Muscle of back (tissue), 11 donors: ENCODE data around the gene PLEKHA1. TPM values are rescaled to one million over a fixed set of nuclear protein-coding genes. Genes with fewer than 3 reads are reported as not detected.
A peak's percentile ranks its signal among the peaks of the same experiment; 100 is the strongest.

Experiments used
- DNase-seq, 3 donors: peaks; one replicate each; pipeline versions ENCODE4 v3.0.0 to v3.0.0-alpha.2; 2013
- polyA plus RNA-seq, 10 donors: library from polyadenylated mRNA; unstranded; fragments of 120-200 nt; gene quantifications; one replicate each; pipeline ENCODE4 v1.2.1, GENCODE V29; 2013; ENCODE audit not compliant: insufficient read length in 10 of 10

Gene PLEKHA1
- polyA plus RNA-seq, 10 donors: 32.6 to 46.7 (median 34.4) TPM

- no peak for DNase-seq
Observed at GRCh38 chr10:122376364-122376961, 2.0 kb downstream of the PLEKHA1 start.

DNA sequence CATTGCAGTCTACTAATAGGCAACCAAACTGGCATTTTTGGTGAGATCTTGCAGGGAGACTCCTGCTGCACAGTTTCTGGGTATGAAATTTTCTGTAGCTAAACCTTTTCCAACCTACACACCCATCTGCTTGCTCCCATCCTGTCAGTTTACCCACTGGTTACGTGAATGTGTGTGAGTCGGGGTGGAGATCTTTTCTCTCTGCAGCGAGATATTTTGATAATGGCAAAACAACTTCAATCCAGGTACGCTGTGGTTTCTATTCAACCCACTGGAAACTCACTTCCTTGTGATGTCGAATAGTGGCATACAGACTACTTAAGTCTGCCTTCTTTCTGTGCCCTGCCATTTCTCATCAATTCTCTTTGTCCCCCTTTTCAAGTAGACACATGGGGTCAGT lies 4.5 kb downstream of the PLEKHA1 start:
- DNase-seq: no peak

DNA sequence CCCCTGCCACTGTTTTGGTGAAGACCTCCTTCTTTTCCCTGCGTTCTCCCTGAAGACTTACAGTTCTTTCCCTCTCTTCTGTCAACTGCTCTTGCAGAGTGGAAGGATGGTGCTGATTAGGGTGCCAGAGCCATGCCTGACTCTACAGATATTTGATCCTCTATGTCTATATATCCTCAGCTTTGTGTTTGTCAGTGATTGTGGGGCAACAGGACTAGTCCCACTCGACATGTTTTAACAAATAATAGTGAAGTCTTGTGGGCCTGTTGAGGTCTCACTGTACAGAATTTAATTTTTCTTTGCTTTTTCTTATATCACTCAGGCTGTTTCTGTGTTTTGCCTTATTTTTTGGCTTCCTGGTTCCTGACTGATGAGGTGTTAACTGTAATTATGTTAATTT lies 5.0 kb downstream of the PLEKHA1 start:
- DNase-seq: no peak

DNA sequence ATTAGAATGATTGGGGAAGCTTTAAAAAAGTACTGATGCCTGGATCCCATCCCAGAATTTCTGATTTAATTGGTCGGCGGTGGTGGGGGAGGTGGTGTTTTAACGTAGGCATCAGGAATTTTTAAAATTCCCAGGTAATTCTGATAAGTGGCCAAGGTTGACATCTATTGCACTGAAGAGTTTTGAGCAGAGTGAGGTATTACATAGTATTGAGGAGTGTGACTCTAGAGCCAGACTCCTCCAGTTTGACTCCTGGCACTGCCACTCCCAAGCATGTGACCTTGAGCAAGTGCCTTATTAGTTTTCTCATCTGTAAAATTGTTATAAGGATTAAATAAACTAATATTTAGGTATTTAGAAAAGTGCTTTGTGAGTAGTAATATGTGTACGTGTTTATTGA lies 6.2 kb downstream of the PLEKHA1 start:
- DNase-seq: no peak

DNA sequence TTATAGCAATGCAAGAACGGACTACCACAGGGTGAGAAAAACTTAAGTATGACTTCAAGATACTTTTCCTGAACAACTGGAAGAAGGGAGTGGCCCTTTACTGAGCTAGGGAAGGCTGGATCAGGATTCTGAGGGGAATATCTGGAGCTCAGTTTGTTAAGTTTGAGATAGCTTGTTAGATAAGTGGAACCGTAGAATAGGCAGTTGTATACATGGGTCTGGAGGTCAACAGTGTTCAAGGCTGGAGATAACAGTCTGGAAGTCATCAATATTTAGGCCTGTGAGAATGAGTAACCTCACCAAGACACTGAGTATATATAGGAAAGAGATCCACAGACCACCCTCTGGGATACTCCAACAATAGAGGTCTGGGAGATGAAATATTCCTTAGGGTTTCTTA lies 7.2 kb downstream of the PLEKHA1 start:
- DNase-seq: no peak

DNA sequence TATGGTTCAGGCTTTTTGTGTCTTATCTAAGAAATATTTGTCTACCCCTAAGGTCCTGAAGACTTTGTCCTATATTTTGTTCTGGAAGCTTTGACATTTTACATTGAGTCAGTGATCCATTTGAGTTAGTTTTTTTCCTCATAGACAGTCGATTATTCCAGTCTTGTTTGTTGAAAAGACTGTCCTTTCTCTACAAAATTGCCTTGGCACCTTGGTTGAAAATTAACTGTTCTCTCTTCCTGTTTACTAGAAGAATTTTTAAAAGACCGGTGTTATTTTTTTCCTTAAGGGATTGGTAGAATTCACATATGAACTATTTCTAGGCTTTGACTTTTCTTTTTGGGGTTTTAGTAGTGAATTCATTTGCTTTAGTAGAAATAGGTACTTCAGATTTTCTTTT lies 12.0 kb downstream of the PLEKHA1 start:
- DNase-seq: no peak

DNA sequence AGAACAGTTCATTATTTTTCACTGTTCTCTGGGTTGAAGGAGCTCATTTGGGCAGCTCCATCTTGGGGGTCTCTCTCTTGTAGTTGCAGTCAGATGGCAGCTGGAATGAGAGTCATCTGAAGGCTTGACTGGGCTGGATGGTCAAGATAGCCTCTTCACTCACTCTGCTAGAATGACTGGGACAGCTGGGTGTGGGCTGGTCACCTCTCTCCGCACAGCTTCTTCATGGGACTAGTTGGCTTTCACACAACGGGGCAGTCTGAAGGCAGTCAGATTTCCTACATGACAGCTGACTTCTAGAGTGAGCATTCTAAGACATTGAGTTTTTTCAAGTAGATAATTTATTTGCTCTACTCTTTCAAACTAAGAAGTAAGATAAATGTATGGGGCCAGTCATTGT lies 13.1 kb downstream of the PLEKHA1 start:
- DNase-seq: no peak

DNA sequence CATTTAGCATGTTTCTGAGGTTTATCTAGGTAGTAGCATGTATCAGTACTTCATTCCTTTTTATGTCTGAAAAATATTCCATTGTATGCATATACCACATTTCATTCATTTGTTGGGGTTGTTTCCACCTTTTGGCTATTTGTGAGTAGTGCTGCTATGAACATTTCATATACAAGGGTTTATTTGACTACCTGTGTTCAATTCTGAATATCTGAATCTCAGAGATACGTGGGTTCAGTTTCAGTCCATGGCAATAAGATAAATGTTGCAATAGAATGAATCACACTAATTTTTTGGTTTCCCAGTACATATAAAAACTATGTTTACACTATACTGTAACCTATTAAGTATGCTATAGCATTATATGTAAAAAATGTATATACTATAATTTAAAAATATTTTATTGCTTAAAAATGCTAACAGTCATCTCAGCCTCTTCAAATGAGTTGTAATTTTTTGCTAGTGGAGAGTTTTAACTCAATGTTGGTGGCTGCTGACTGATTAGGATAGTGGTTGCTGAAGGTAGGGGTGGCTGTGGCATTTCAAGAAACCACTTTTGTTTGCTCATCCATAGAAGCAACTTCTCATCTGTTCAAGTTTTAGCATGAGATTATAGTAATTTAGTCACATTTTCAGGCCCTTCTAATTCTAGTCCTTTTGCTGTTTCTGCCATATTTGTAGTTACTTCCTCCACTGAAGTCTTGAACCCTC lies 13.9 kb downstream of the PLEKHA1 start:
- no peak for DNase-seq

DNA sequence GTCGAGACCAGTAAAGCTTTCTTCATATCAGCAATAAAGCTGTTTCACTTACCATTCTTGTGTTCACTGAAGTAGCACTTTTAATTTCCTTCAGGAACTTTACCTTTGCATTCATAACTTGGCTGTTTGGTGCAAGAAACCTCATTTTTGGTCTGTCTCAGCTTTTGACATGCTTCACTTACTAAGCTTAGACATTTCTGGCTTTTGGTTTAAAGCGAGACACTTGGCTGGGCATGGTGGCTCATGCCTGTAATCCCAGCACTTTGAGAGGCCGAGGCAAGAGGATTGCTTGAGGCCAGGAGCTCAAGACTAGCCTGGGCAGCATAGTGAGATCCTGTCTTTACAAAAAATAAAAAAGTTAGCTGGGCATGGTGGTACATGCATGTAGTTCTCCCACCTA lies 15.8 kb downstream of the PLEKHA1 start:
- DNase-seq: no peak

DNA sequence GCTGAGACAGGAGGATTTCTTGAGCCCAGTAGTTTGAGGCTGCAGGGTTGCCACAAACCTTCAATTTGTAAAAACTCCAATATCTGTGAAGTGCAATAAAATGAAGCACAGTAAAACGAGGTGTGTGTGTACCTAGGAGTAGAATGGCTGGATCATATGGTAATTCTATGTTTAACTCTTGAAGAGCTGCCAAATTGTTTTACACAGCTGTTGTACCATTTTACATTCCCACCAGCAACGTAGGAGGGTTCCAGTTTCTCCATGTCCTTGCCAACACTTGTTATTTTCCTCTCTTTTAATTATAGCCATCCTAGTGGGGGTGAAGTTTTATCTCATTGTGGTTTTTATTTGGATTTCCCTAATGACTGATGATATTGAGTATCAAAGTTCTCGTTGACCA lies 16.2 kb downstream of the PLEKHA1 start:
- no peak for DNase-seq

DNA sequence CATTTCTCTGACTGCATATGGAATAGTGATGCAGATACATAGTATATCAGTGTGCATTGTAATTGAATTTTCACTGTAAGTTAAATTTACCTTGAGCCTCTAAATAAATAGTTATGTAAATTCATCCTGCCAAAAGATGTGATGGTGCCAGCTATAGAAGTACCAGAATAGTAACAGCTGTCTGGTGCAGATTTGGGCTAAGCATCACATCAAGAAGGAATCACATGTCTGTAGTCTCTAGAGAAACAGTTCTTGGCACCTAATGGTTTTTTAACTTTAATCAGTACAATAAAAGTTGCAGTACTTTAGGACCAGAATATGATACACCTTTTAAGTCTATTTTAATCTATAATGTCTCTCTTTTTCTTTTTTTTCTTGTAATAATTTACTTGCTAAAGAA lies 17.4 kb downstream of the PLEKHA1 start:
- DNase-seq: peak in 1 of 3 donors; percentile 16

DNA sequence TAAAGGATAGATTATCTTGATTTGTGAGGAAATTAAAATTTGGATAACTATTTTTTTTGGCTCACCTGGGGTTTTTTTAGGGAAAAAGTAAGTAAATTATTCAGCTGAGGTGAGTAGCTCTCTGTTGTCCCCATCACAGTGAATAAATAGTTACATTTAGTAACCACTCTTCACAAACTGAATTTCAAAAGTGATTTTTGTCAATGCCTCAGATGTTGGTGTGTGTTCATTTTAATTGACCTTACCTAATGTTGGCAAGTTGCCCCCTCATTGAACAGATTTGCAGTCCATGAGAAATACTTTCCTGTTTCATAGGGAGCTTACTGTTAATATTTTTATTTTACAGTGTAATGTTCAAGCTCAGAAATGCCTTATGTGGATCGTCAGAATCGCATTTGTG lies 18.3 kb downstream of the PLEKHA1 start:
- DNase-seq: no peak

GRCh38 chr10:122393288-122393687 lies 18.8 kb downstream of the PLEKHA1 start:
- DNase-seq: no peak

- DNase-seq: no peak
Observed at GRCh38 chr10:122402548-122403131, 28.1 kb downstream of the PLEKHA1 start.

- no peak for DNase-seq
Observed at GRCh38 chr10:122404576-122404975, 30.1 kb downstream of the PLEKHA1 start.

DNA sequence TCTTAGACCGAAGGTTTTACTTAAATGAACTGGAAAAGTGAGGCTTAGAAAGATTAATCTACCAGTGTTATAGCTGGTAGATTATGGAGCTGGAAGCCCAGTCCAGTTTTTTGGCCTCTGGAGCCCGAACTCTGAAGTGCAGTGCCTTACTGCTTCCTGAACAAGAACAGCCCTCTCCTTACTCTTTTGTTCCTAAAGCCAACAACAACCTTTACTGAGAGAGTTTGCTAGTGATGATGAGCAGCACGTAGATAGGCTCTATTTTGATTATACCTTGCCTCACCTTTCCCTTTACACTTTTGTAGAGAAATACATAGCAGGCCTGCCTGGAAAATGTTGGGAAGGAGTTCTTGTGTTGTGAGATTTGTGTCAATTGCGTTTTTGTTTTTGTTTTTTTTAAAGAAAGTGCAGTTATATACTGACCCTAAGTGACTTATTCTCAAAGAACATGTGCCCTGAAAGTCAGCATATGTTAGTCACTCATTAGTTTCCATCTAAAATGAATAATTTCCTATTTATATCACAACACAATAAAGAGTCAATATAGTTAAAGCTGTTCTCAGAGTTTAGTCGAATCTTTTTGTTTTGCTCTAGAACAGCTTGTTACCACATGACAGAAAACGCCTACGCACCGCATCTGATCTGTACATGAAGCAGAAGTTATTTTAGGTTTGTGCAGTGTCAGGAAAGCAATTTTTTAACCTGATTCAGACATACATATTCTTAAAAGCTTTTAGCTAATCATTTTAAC lies 33.0 kb downstream of the PLEKHA1 start:
- DNase-seq: peak in 1 of 3 donors; percentile 32

GRCh38 chr10:122413327-122413726 lies 38.8 kb downstream of the PLEKHA1 start:
- DNase-seq: no peak

GRCh38 chr10:122417667-122418066 lies 43.2 kb downstream of the PLEKHA1 start:
- DNase-seq: no peak

GRCh38 chr10:122419016-122419415 lies 44.5 kb downstream of the PLEKHA1 start:
- DNase-seq: no peak

- DNase-seq: peak; percentile 52 to 78 (median 68)
Observed at GRCh38 chr10:122419876-122420623, 45.5 kb downstream of the PLEKHA1 start.

GRCh38 chr10:122420624-122421007 lies 46.1 kb downstream of the PLEKHA1 start:
- no peak for DNase-seq

- DNase-seq: no peak
Observed at GRCh38 chr10:122421054-122421625, 46.6 kb downstream of the PLEKHA1 start.
